K562 (cell line): ENCODE data around the gene PTPRR. TPM values are rescaled to one million over a fixed set of nuclear protein-coding genes. Genes with fewer than 3 reads are reported as not detected.

Experiments used
- BCOR ChIP-seq: fragments of 450-650 bp; IDR thresholded peaks from 2 replicates; pipeline ENCODE4 v1.6.1; 2016
- CBX3 ChIP-seq, 2 experiments: IDR thresholded peaks; 1 replicate in 1 of 2; 2 replicates in 1 of 2; pipeline ENCODE4 v1.6.1; 2012; ENCODE audit warnings: inconsistent platforms in 2 of 2, low read length in 2 of 2, borderline replicate concordance in 1 of 2, control low read depth in 1 of 2
- ERF ChIP-seq: fragments of 450-650 bp; formaldehyde crosslinking; IDR thresholded peaks from 2 replicates; pipeline ENCODE4 v1.4.0; 2020; ENCODE audit warnings: mild to moderate bottlenecking, mixed read lengths
- IRF1 ChIP-seq: sonication (generic); formaldehyde crosslinking; IDR thresholded peaks from 2 replicates; pipeline ENCODE4 v1.8.0; 2022; ENCODE audit warnings: missing genetic modification reagents, mild to moderate bottlenecking, borderline replicate concordance
- KDM1A ChIP-seq, 2 experiments: fragments of 450-650 bp; IDR thresholded peaks; 2 replicates each; pipeline ENCODE4 v1.6.1; 2016; ENCODE audit warnings: mild to moderate bottlenecking in 2 of 2
- KLF13 ChIP-seq: fragments of 450-650 bp; IDR thresholded peaks from 2 replicates; pipeline ENCODE4 v1.6.1; 2016; ENCODE audit warnings: missing genetic modification characterization, low read depth, mild to moderate bottlenecking, missing compliant biosample characterization, moderate library complexity, borderline replicate concordance
- NR2C2 ChIP-seq, 2 experiments: fragments of 200-800 bp in 1 of 2; sonication (Bioruptor generic) in 1 of 2; sonication (generic) in 1 of 2; formaldehyde crosslinking in 1 of 2; IDR thresholded peaks; 2 replicates each; pipeline versions ENCODE4 v1.6.1 to v1.8.0; 2016 to 2022; ENCODE audit warnings: mild to moderate bottlenecking in 1 of 2, missing compliant biosample characterization in 1 of 2, missing genetic modification characterization in 1 of 2, missing genetic modification reagents in 1 of 2
- POLR2H ChIP-seq: IDR thresholded peaks from 2 replicates; pipeline ENCODE4 v1.6.1; 2016; ENCODE audit warnings: missing genetic modification characterization, low read depth, mild to moderate bottlenecking, control low read depth, missing compliant biosample characterization, moderate library complexity
- RCOR1 ChIP-seq, 2 experiments: IDR thresholded peaks; 2 replicates each; pipeline ENCODE4 v1.6.1; 2012; ENCODE audit warnings: low read depth in 2 of 2, low read length in 2 of 2, borderline replicate concordance in 1 of 2, improper control_type of control experiment in 1 of 2
- TCF7L2 ChIP-seq: fragments of 150-350 bp; IDR thresholded peaks from 2 replicates; pipeline ENCODE4 v1.6.1; 2016; ENCODE audit warnings: low read depth, mild to moderate bottlenecking, low read length, moderate library complexity
- ZBTB12 ChIP-seq: fragments of 250-450 bp; sonication (Bioruptor Pico); IDR thresholded peaks from 2 replicates; pipeline ENCODE4 v1.4.0; 2020
- ZFX ChIP-seq: sonication (generic); formaldehyde crosslinking; IDR thresholded peaks from 2 replicates; pipeline ENCODE4 v1.8.0; 2022; ENCODE audit warnings: mild to moderate bottlenecking, missing genetic modification reagents, moderate library complexity
- ZNF311 ChIP-seq: fragments of 250-450 bp; sonication (Bioruptor Pico); IDR thresholded peaks from 2 replicates; pipeline ENCODE4 v1.4.0; 2020; ENCODE audit warnings: mild to moderate bottlenecking, moderate library complexity
- ZNF655 ChIP-seq: fragments of 250-450 bp; sonication (Bioruptor Pico); IDR thresholded peaks from 2 replicates; pipeline ENCODE4 v1.5.0; 2021
- ZNF766 ChIP-seq: fragments of 200-800 bp; sonication (Bioruptor generic); conservative IDR thresholded peaks from 2 replicates; pipeline ENCODE4 v1.6.1; 2016; ENCODE audit warnings: missing genetic modification characterization, missing compliant biosample characterization
- ZNF79 ChIP-seq: fragments of 250-450 bp; sonication (Bioruptor Pico); IDR thresholded peaks from 2 replicates; pipeline ENCODE4 v1.4.0; 2020; ENCODE audit warnings: low read depth, mild to moderate bottlenecking, moderate library complexity
- polyA plus RNA-seq, 8 experiments: library from polyadenylated mRNA; depleted of rRNA in 4 of 8; stranded (reverse) in 5 of 8; unstranded in 3 of 8; fragments of >200 nt; fragmentation: Nextera tagmentation in 2 of 8; fragmentation: Illumina TruSeq in 1 of 8; extraction: Ambion mirVana in 2 of 8; extraction: Trizol in 1 of 8; gene quantifications; 2 replicates each; pipeline versions ENCODE4 v1.2.1 to v1.2.3, GENCODE V29; 2011 to 2014; ENCODE audit warnings: inconsistent platforms in 1 of 8, missing spikeins in 1 of 8
- total RNA-seq, 7 experiments: library from RNA; depleted of rRNA in 6 of 7; stranded (reverse); fragments of >200 nt in 6 of 7; fragmentation: Illumina TruSeq in 2 of 7; extraction: Trizol in 2 of 7; gene quantifications; 2 replicates each; pipeline versions ENCODE4 v1.2.1 to v1.2.3, GENCODE V29; 2011 to 2021; ENCODE audit warnings: low replicate concordance in 1 of 7
- TF ChIP-seq, protein P1 (sequence below): fragments of 150-350 bp; IDR thresholded peaks from 2 replicates; pipeline ENCODE4 v1.6.1; 2014; ENCODE audit warnings: low read depth, mild to moderate bottlenecking, low read length, borderline replicate concordance

PTPRR gene
- total and polyA plus RNA-seq, 9 of the 15 experiments (the other 6 are each of a cell fraction or from before 2014, with no cell fraction given), result 6.6 to 41.7 (median 12.3) TPM

DNA sequence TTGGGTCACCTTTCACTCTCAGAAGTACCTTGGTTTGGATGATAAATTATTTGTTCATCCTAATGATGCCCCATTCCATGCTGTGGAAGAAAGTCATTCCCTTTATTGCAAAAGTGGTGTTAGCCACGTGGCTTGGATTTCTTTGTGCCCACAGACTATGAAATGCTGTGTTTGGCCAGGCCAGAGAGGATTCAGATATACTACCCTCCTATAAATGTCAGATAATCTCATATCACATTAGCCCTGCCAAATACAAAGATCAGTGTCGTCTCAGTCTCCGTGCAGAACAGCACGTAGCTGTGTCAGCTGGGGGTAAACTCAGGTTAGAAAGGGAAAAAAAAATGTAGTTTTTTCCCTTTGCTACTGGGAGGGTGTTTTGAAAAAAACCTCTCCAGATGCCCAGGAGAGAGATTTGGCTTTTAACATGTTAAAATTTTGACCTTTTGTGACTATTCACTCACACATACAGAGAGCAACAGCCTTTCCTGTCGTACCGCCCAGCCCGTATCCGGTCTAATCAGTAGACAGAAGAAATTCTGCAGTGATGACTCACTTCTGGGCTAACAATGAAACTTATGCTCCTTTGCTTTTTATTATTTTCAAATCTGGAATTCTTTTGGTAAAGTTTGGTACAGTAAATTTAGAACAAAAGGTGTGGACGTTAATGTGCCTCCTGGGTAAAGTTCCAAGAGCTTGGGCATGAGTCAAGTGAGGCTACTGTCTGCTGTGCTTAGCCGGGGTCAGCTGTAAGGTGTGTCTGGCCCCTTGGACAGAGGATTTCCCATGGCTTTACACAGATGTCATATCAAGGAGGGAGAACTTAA, 274.8 kb downstream of the PTPRR start (continued):
- TF ChIP-seq BCOR (no peak), ZBTB12 (CRISPR knock-in tag) (no peak), ERF (no peak), KDM1A (IDR thresholded peaks at IDR 0.05) (peak in 1 of 2 experiments; percentile 31; a peak in 3 of 4 replicates), POLR2H (tag) (peak; percentile 44; the same call in 1 of the 2 replicates), ZNF79 (CRISPR knock-in tag) (no peak), ZNF655 (CRISPR knock-in tag) (no peak), ZNF766 (no peak), ZNF311 (CRISPR knock-in tag) (0 out of 2 replicates have a peak, but pooled peaks have one; percentile 47), RCOR1 (IDR thresholded peaks at IDR 0.05; ENCODE audit: borderline replicate concordance in 1 of 2, low read depth in 2 of 2, low read length in 2 of 2) (peak in 1 of 2 experiments; percentile 60; a peak in 1 of 4 replicates), KLF13 (no peak), IRF1 (no peak), TCF7L2 (no peak), ZFX (CRISPR knock-in tag) (no peak), NR2C2 (CRISPR knock-in tag; IDR thresholded peaks at IDR 0.05) (no peak), NR2C2 (tag; IDR thresholded peaks at IDR 0.05) (peak; percentile 82), CBX3 (IDR thresholded peaks at IDR 0.05; ENCODE audit: borderline replicate concordance in 1 of 2, low read length in 2 of 2) (peak in 1 of 2 experiments; percentile 44; a peak in 1 of 3 replicates)
- TF ChIP-seq, protein P1, sequence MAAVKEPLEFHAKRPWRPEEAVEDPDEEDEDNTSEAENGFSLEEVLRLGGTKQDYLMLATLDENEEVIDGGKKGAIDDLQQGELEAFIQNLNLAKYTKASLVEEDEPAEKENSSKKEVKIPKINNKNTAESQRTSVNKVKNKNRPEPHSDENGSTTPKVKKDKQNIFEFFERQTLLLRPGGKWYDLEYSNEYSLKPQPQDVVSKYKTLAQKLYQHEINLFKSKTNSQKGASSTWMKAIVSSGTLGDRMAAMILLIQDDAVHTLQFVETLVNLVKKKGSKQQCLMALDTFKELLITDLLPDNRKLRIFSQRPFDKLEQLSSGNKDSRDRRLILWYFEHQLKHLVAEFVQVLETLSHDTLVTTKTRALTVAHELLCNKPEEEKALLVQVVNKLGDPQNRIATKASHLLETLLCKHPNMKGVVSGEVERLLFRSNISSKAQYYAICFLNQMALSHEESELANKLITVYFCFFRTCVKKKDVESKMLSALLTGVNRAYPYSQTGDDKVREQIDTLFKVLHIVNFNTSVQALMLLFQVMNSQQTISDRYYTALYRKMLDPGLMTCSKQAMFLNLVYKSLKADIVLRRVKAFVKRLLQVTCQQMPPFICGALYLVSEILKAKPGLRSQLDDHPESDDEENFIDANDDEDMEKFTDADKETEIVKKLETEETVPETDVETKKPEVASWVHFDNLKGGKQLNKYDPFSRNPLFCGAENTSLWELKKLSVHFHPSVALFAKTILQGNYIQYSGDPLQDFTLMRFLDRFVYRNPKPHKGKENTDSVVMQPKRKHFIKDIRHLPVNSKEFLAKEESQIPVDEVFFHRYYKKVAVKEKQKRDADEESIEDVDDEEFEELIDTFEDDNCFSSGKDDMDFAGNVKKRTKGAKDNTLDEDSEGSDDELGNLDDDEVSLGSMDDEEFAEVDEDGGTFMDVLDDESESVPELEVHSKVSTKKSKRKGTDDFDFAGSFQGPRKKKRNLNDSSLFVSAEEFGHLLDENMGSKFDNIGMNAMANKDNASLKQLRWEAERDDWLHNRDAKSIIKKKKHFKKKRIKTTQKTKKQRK, result no peak
